GM21447 (cell line): ENCODE data around the gene MFSD11.
"Not testable (repeated sequence)": the region's sequence is repeated elsewhere in the genome, so short reads cannot be mapped to it uniquely, and the experiment has no call there.

Source experiments
- ATAC-seq: cut with Tn5 transposase; IDR thresholded peaks from one replicate; pipeline ENCODE4 v1.9.1; 2021; ENCODE audit not compliant: unreplicated experiment

MFSD11 gene

GRCh38 chr17:76796081-76796480 is 58.2 kb downstream of the MFSD11 start:
- no peak for ATAC-seq

- ATAC-seq, result no peak
Observed at GRCh38 chr17:76797241-76797840, 59.4 kb downstream of the MFSD11 start.

- ATAC-seq, result no peak
Observed at GRCh38 chr17:76801706-76802105, 63.8 kb downstream of the MFSD11 start.

GRCh38 chr17:76805319-76805718 is 67.4 kb downstream of the MFSD11 start:
- no peak for ATAC-seq

- ATAC-seq, result not testable (repeated sequence)
Observed at GRCh38 chr17:76806151-76806550, 68.2 kb downstream of the MFSD11 start.

- not testable (repeated sequence) for ATAC-seq
Observed at GRCh38 chr17:76806767-76807166, 68.8 kb downstream of the MFSD11 start.

- no peak for ATAC-seq
Observed at GRCh38 chr17:76808326-76808725, 70.4 kb downstream of the MFSD11 start.

- ATAC-seq, result no peak
Observed at GRCh38 chr17:76810956-76811355, 73.0 kb downstream of the MFSD11 start.

GRCh38 chr17:76811834-76812233 is 73.9 kb downstream of the MFSD11 start:
- no peak for ATAC-seq

GRCh38 chr17:76812263-76812662 is 74.3 kb downstream of the MFSD11 start:
- ATAC-seq, result no peak

- ATAC-seq, result no peak
Observed at GRCh38 chr17:76812968-76813367, 75.0 kb downstream of the MFSD11 start.

GRCh38 chr17:76815907-76816589 is 78.1 kb downstream of the MFSD11 start:
- not testable (repeated sequence) for ATAC-seq

- no peak for ATAC-seq
Observed at GRCh38 chr17:76816590-76817135, 78.7 kb downstream of the MFSD11 start.

- ATAC-seq, result no peak
Observed at GRCh38 chr17:76820039-76820438, 82.1 kb downstream of the MFSD11 start.

GRCh38 chr17:76820561-76820960 is 82.6 kb downstream of the MFSD11 start:
- ATAC-seq, result no peak

- no peak for ATAC-seq
Observed at GRCh38 chr17:76822184-76822778, 84.4 kb downstream of the MFSD11 start.

GRCh38 chr17:76824093-76824492 is 86.2 kb downstream of the MFSD11 start:
- ATAC-seq, result no peak

GRCh38 chr17:76826330-76827068 is 88.6 kb downstream of the MFSD11 start:
- no peak for ATAC-seq

GRCh38 chr17:76827736-76828135 is 89.8 kb downstream of the MFSD11 start:
- ATAC-seq, result no peak
